GM23338 (cell line): Measurements from ENCODE around the gene MCIDAS. TPM values are rescaled to one million over a fixed set of nuclear protein-coding genes. Genes with fewer than 3 reads are reported as not detected.

Source experiments
- ATAC-seq: fragments of 200-7000 bp; cut with Tn5 transposase; 3 replicates; pipeline ENCODE4 v1.9.1; 2020
- DNase-seq: peaks from one replicate; pipeline ENCODE4 v3.0.0-alpha.2; 2015; ENCODE audit warnings: low spot score
- H2AFZ ChIP-seq: fragments of 200-600 bp; sonication (generic); 2 replicates; pipeline ENCODE4 v1.8.0; 2016; ENCODE audit warnings: antibody characterized with exemption, mild to moderate bottlenecking, moderate library complexity
- H3F3A ChIP-seq: fragments of 200-600 bp; sonication (generic); replicated peaks from 2 replicates; pipeline ENCODE4 v1.8.0; 2017; ENCODE audit warnings: antibody characterized with exemption, mixed run types, low read depth
- H3K27ac ChIP-seq: fragments of 200-600 bp; sonication (generic); 2 replicates; pipeline ENCODE4 v1.6.1; 2016; ENCODE audit warnings: low read depth
- H3K27me3 ChIP-seq: fragments of 200-600 bp; sonication (generic); 2 replicates; pipeline ENCODE4 v1.8.0; 2016; ENCODE audit warnings: mild to moderate bottlenecking, mixed run types, moderate library complexity; ENCODE audit not compliant: insufficient read depth
- H3K36me3 ChIP-seq: fragments of 200-600 bp; sonication (generic); 2 replicates; pipeline ENCODE4 v1.8.0; 2016; ENCODE audit warnings: mild to moderate bottlenecking; ENCODE audit not compliant: insufficient read depth
- H3K4me1 ChIP-seq: fragments of 200-600 bp; sonication (generic); 2 replicates; pipeline ENCODE4 v1.8.0; 2016; ENCODE audit warnings: mild to moderate bottlenecking, moderate library complexity; ENCODE audit not compliant: insufficient read depth
- H3K4me2 ChIP-seq: fragments of 200-600 bp; sonication (generic); 2 replicates; pipeline ENCODE4 v1.7.1; 2017; ENCODE audit warnings: mixed run types
- H3K4me3 ChIP-seq: fragments of 200-600 bp; sonication (generic); 2 replicates; pipeline ENCODE4 v1.6.1; 2016; ENCODE audit warnings: mixed run types
- H3K79me2 ChIP-seq: fragments of 200-600 bp; sonication (generic); replicated peaks from 2 replicates; pipeline ENCODE4 v1.8.0; 2017; ENCODE audit warnings: mild to moderate bottlenecking; ENCODE audit not compliant: insufficient read depth
- H3K9me2 ChIP-seq: fragments of 200-600 bp; sonication (generic); 2 replicates; pipeline ENCODE4 v1.8.0; 2017; ENCODE audit not compliant: insufficient read depth
- H4K20me1 ChIP-seq: fragments of 200-600 bp; sonication (generic); replicated peaks from 2 replicates; pipeline ENCODE4 v1.8.0; 2017; ENCODE audit warnings: mild to moderate bottlenecking; ENCODE audit not compliant: insufficient read depth
- H3K27ac Mint-ChIP-seq: 2 replicates; pipeline ENCODE4 v1.8.0; 2020; ENCODE audit warnings: inconsistent platforms, mild to moderate bottlenecking, moderate library complexity, mixed read lengths
- H3K27me3 Mint-ChIP-seq: 3 replicates; pipeline ENCODE4 v1.8.0; 2022; ENCODE audit warnings: low read depth, mild to moderate bottlenecking, moderate library complexity, mixed read lengths, inconsistent platforms; ENCODE audit not compliant: insufficient read depth, poor library complexity
- H3K36me3 Mint-ChIP-seq: 3 replicates; pipeline ENCODE4 v1.8.0; 2021; ENCODE audit warnings: low read depth, mild to moderate bottlenecking, inconsistent platforms, moderate library complexity, mixed read lengths
- H3K4me1 Mint-ChIP-seq: 3 replicates; pipeline ENCODE4 v1.8.0; 2020; ENCODE audit warnings: mild to moderate bottlenecking, inconsistent platforms, mixed read lengths
- H3K4me3 Mint-ChIP-seq: 3 replicates; pipeline ENCODE4 v1.8.0; 2021; ENCODE audit warnings: moderate library complexity, mild to moderate bottlenecking, inconsistent platforms, mixed read lengths
- H3K9me3 Mint-ChIP-seq: 3 replicates; pipeline ENCODE4 v1.8.0; 2020; ENCODE audit warnings: moderate library complexity, mild to moderate bottlenecking, inconsistent platforms, mixed read lengths
- CREB1 ChIP-seq: fragments of 250-450 bp; sonication (Bioruptor Pico); IDR thresholded peaks from 2 replicates; pipeline ENCODE4 v1.5.0; 2020; ENCODE audit warnings: low read depth, mild to moderate bottlenecking, moderate library complexity
- CTCF ChIP-seq, 2 experiments: fragments of 200-600 bp in 1 of 2; sonication (generic) in 1 of 2; conservative IDR thresholded peaks; 2 replicates each; pipeline versions ENCODE4 v1.5.1 to v1.6.1; 2016 to 2017; ENCODE audit warnings: antibody characterized with exemption in 2 of 2, low read depth in 2 of 2, mild to moderate bottlenecking in 2 of 2, moderate library complexity in 1 of 2
- ETS1 ChIP-seq: IDR thresholded peaks from 2 replicates; pipeline ENCODE4 v1.6.1; 2016; ENCODE audit warnings: antibody characterized with exemption
- EZH2 ChIP-seq: fragments of 200-600 bp; sonication (generic); IDR thresholded peaks from one replicate; pipeline ENCODE4 v1.8.0; 2017; ENCODE audit warnings: antibody characterized with exemption, mild to moderate bottlenecking, low read depth; ENCODE audit not compliant: unreplicated experiment
- EZH2phosphoT487 ChIP-seq: fragments of 200-600 bp; sonication (generic); IDR thresholded peaks from one replicate; pipeline ENCODE4 v1.8.1; 2018; ENCODE audit warnings: antibody characterized with exemption; ENCODE audit not compliant: unreplicated experiment
- JUNB ChIP-seq: IDR thresholded peaks from one replicate; pipeline ENCODE4 v1.6.1; 2016; ENCODE audit warnings: antibody characterized with exemption; ENCODE audit not compliant: unreplicated experiment
- NANOG ChIP-seq: IDR thresholded peaks from 2 replicates; pipeline ENCODE4 v1.6.1; 2016; ENCODE audit warnings: antibody characterized with exemption, borderline replicate concordance
- POLR2AphosphoS5 ChIP-seq: IDR thresholded peaks from 2 replicates; pipeline ENCODE4 v1.6.1; 2016; ENCODE audit warnings: antibody characterized with exemption, low read depth
- REST ChIP-seq: IDR thresholded peaks from one replicate; pipeline ENCODE4 v1.6.1; 2018; ENCODE audit warnings: antibody characterized with exemption; ENCODE audit not compliant: unreplicated experiment
- STAT1 ChIP-seq: IDR thresholded peaks from one replicate; pipeline ENCODE4 v1.6.1; 2016; ENCODE audit warnings: antibody characterized with exemption; ENCODE audit not compliant: unreplicated experiment
- ZNF114 ChIP-seq: fragments of 250-450 bp; sonication (Bioruptor Pico); IDR thresholded peaks from 2 replicates; pipeline ENCODE4 v1.5.0; 2020; ENCODE audit warnings: mild to moderate bottlenecking, moderate library complexity
- ZNF331 ChIP-seq: fragments of 250-450 bp; sonication (Bioruptor Pico); IDR thresholded peaks from 2 replicates; pipeline ENCODE4 v1.5.0; 2020; ENCODE audit warnings: low read depth, mild to moderate bottlenecking, moderate library complexity
- ZNF462 ChIP-seq: fragments of 250-450 bp; sonication (Bioruptor Pico); IDR thresholded peaks from 2 replicates; pipeline ENCODE4 v1.5.0; 2020; ENCODE audit warnings: mild to moderate bottlenecking, moderate library complexity
- polyA plus RNA-seq: library from polyadenylated mRNA; unstranded; fragments of >200 nt; fragmentation: Nextera tagmentation; extraction: Ambion mirVana; gene quantifications from 2 replicates; pipeline ENCODE4 v1.2.1, GENCODE V29; 2016
- total RNA-seq: library from RNA; depleted of rRNA; stranded (reverse); fragments of >200 nt; shearing (Covaris generic); gene quantifications from 2 replicates; pipeline ENCODE4 v1.2.3, GENCODE V29; 2014

MCIDAS gene
- total and polyA plus RNA-seq, 2 experiments from 2014 or later = not detected

- Histone ChIP-seq H3K4me3 (no peak overlapping the region), H2AFZ (no peak overlapping the region), H3K27me3 (peaks cover 3% of the 10 kb centered on the region; the same call in 1 of the 2 replicates), H3K9me2 (no peaks in the 10 kb centered on the region), H3K79me2 (no peaks in the 10 kb centered on the region), H3F3A (no peaks in the 10 kb centered on the region), H3K27ac (no peak overlapping the region), H3K4me1 (no peaks in the 10 kb centered on the region), H3K36me3 (no peaks in the 10 kb centered on the region), H4K20me1 (no peaks in the 10 kb centered on the region), H3K4me2 (no peak overlapping the region)
- Mint-ChIP-seq H3K36me3 (no peaks in the 10 kb centered on the region), H3K9me3 (no peaks in the 10 kb centered on the region), H3K4me1 (no peaks in the 10 kb centered on the region; the same call in 2 of the 3 replicates), H3K27ac (no peak overlapping the region), H3K4me3 (no peak overlapping the region), H3K27me3 (peaks cover 5% of the 10 kb centered on the region)
- no peak for DNase-seq
- no peak for TF ChIP-seq NANOG
- no peak for TF ChIP-seq EZH2
- no peak for TF ChIP-seq ZNF331 (CRISPR knock-in tag)
- no peak for TF ChIP-seq JUNB
- TF ChIP-seq CTCF (conservative IDR thresholded peaks at IDR 0.05; ENCODE audit: low read depth in 2 of 2) = no peak
- TF ChIP-seq REST = no peak
- no peak for TF ChIP-seq POLR2AphosphoS5
- TF ChIP-seq CREB1 (CRISPR knock-in tag) = no peak
- TF ChIP-seq ETS1 = no peak
- TF ChIP-seq ZNF114 (CRISPR knock-in tag) = no peak
- no peak for TF ChIP-seq EZH2phosphoT487
- TF ChIP-seq STAT1 = no peak
- no peak for TF ChIP-seq ZNF462
- no peak for ATAC-seq
These were observed 36.0 kb downstream of the MCIDAS start for GRCh38 chr5:55191165-55191564.
